T-helper 2 cell (primary cell): ENCODE data around the gene VMAC.
"Not testable (repeated sequence)": the region's sequence is repeated elsewhere in the genome, so short reads cannot be mapped to it uniquely, and the experiment has no call there.

ENCODE experiments used
- DNase-seq, 5 experiments: peaks; one replicate each; pipeline versions ENCODE4 v3.0.0 to v3.0.0-alpha.2; 2012 to 2022

VMAC gene

GRCh38 chr19:5884065-5884811 lies 20.4 kb upstream of the VMAC start:
- not testable (repeated sequence) for DNase-seq

- no peak for DNase-seq
Measured at GRCh38 chr19:5889288-5889971, 15.2 kb upstream of the VMAC start.

GRCh38 chr19:5890099-5890498 lies 14.6 kb upstream of the VMAC start:
- DNase-seq, result no peak

DNA sequence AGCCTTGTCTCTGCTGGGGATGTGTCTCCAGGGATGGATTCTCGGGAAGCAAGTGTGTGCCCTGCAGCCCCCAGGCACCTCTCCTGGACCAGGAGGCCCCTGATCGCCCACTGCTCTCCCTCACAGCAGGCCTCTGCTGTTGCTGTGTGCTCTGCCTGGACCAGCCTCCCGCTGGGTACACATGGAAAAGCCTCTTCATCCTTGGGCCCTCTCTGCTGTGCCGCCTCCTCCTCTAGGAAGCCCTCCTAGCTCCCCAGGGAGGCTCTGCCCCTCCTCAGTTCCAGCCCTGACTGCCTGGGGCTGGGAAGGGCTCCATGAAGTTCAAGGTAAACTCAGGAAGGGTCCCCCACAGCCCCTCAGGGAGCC lies 13.1 kb upstream of the VMAC start:
- no peak for DNase-seq

DNA sequence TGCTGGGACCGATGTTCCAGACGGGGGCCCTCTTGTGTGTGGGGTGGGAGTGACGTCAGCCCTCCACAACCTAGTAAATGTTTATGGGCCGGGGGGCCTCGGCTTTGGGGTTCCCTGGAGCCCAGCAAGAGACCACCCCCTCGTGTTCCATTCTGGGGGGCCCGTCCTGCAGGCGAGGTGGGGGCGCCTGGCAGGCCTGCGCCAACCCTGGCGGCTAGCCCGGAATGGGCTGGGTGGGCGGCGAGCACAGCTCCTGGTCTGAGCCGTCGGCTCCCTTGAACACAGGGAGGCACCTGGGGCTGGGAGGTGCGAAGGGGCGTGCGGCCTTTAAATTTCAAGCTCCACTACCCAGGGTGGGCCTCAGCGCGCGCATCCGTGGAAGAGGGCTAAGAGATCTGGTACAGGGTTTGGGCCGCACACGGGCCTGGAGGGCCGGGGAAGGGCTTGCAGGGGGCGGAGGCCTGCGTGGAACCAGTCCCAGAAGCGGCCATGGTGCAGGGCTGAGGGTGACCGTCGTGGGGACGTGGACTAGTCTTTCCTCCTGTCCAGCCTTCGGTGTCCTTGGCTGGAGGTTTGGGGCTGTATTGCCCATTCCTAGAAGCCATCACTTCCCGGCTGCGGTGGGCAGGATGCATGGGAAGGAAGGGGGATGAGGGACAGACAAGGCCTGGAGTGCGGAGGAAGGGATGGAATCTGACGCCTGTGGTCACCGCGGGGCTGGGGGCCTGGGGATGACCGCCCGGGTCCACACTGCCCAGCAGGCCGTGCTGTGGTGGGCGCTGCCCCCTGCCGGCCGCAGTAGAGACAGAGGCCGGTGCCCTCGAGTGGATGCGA lies 12.5 kb upstream of the VMAC start:
- no peak for DNase-seq

DNA sequence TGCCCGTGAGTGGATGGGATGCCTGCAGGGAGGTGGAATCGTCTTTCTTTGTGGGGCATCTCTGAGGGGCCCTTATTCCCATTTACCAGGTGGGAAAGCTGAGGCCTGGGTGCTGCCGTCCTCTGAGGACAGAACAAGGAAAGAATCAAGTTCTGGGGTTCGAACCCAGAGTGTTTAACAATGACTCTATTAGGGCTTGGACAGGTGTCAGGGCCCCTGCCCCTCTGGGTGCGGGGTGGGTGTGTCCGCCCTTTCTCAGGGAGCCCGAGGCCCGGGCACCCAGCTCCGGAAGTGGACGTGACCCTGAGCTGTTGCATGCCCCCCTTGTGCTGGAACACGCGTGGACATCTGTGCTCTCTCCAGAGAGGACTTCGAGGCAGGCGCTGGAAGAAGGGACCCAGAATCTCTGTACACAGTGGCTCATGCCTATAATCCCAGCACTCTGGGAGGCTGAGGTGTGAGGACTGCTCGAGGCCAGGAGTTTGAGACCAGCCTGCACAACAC lies 11.8 kb upstream of the VMAC start:
- DNase-seq, result no peak

GRCh38 chr19:5893296-5893903 lies 11.3 kb upstream of the VMAC start:
- DNase-seq, result no peak

GRCh38 chr19:5893907-5894703 lies 10.6 kb upstream of the VMAC start:
- no peak for DNase-seq

- DNase-seq, result no peak
Measured at GRCh38 chr19:5894704-5895349, 9.8 kb upstream of the VMAC start.

DNA sequence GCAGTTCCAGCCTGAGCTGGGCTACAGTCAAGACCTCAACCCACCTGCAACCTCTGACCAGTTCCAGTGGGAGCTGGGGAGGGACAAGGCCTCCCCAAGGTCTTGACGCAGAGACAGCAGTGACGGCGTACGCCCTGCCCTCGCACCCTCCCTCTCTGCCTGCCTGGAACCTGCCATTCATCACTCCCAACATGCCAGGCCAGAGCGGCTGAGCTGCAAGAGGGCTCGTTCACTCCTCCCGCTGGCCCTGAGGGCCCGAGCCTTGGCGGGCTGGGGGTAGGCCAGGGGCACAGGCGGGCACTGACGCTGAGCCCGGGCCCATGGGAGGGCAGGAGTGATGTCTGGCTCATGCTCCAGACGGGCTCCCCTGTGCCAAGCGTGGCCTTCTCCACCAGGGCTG lies 9.3 kb upstream of the VMAC start:
- DNase-seq, result no peak

DNA sequence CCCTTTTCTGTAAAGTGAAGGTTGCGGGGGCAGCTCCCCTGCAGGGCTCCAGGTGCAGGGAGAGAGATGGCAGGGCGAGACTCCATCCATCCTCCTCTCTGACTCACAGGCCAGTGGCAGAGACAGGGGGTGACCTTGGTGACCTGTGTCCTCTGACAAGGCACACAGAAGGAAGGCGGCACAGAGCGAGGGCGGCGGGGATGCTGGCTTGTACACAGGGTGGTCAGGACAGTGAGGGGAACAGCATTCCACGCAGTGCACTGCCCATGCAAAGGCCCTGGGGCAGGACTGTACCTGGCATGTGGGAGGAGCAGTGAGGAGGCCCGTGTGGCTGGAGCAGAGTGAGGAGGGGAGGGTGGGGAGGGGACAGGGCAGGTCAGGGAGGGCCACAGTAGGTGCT lies 8.8 kb upstream of the VMAC start:
- DNase-seq, result no peak

DNA sequence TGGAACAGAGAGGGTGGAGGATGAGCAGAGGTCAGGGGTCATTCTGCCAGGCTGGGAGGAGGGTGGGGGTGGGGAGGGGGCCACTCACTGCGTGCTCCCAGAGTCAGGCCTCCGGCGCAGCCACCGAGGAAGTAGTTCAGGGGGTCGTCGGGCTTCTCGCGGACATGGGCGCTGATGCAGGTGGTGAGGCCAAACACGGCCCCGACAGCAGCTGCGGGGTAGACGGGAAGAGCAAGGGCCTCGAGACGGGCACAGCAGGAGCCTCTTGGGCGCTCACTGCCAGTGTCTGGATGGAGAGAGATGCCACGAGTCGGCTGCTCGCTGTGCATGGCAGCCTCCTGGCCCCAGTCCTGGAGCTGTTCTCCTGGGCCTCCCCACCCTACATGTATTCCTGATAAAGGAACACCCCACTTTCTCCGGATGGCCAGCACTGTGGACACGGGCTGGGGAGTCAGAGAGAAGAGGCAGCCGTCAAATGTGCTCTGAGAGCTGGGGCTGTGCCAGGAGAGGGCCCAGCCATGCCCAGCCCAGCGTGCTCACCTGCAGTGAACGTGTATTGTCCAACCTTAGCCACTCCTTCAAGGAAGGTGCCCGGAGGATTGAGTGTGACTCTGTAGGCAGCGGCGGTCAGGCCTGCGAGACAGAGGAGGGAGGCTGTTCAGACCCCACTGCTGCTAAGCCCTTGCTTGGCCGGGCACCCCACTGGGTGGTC lies 8.2 kb upstream of the VMAC start:
- DNase-seq, result no peak

- DNase-seq, result no peak
Measured at GRCh38 chr19:5897189-5897969, 7.3 kb upstream of the VMAC start.

DNA sequence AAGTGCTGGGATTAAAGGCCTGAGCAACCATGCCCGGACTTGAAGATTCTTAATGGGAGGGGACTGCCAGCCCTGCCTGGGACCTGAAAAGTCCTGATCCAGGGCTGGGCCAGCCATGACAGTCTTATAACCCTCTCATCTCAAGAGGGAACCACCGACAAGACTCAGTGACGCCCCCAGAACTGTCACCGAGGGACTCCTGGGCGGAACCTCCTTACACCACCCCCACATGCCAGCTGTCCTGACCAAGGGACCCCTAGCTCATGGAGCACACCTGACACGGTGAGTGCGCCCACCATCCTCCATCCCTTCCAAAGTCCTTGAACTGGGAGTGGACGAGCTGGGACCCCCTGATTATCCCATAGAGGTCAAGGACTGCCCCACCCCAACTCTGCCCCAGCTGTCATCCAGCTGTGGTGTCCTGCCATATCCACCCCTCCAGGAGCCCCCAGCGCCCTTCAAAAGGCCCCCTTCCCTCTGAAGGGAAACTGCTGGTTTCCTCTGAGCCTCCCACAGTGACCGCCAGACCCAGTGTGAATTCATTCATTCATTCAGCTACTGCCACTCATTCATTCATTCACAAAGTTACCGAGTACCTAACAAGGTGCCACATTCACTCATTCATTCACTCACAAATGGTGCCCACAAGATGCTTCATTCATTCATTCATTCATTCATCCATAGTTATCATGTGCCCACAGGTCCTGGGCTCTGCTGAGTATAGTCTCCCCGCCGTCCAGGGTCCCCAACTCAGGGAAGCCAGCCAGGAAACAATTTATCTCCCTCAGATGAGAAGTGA lies 4.7 kb upstream of the VMAC start:
- DNase-seq, result no peak

- DNase-seq, result no peak
Measured at GRCh38 chr19:5900976-5901375, 3.7 kb upstream of the VMAC start.

DNA sequence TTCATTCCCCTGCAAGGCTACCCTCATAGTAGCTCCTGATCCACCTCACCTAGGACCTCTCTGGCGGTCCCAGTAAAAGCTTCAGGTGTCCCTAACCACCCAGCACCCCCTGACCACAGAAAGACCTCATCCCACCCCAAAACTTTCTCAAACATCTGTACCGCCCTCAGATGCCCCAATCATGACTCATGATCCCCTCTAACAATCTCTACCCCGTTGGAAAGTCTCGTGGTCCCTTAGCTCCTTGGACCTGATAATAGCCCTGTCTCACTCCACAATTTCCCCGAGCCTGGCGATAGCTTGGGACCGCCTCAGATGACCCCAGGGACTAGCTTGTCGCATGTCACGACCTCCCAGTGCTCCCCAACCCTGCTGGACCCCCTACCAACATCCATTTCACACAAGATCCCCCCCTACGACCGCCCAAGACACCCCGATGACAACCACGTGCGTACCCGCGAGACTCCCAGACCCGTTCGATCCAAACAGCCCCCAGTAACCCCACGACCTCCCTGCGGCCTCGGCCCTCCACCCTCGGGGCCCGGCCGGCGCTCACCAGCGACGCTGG lies 1.5 kb upstream of the VMAC start:
- peak in 1 of 5 experiments; percentile 11 for DNase-seq

GRCh38 chr19:5903624-5904351 lies 884 bp upstream of the VMAC start, which contains the start of gene NDUFA11:
TSS of gene NDUFA11 (minus strand) at chr19:5903790. CDS start at chr19:5903708, 82 bp downstream.
- DNase-seq, result peak; percentile 95 to 97 (median 96)
